Brain pericyte (primary cell): ENCODE measurements around the gene PICALM.

ENCODE experiments used
- DNase-seq: peaks from one replicate; pipeline ENCODE4 v3.0.0-alpha.2; 2012; ENCODE audit warnings: low read depth, low spot score

PICALM gene

GRCh38 chr11:86050196-86050709, 18.6 kb downstream of the PICALM start:
- DNase-seq: no peak

- no peak for DNase-seq
Measured at GRCh38 chr11:86047275-86047991, 21.5 kb downstream of the PICALM start.

GRCh38 chr11:86046116-86046515, 22.8 kb downstream of the PICALM start:
- no peak for DNase-seq

GRCh38 chr11:86043765-86044503, 24.9 kb downstream of the PICALM start:
- DNase-seq: no peak

GRCh38 chr11:86041975-86042378, 26.9 kb downstream of the PICALM start:
- peak; percentile 63 for DNase-seq

GRCh38 chr11:86040919-86041850, 27.7 kb downstream of the PICALM start:
- DNase-seq: no peak

GRCh38 chr11:86039094-86039493, 29.8 kb downstream of the PICALM start:
- DNase-seq: no peak

- no peak for DNase-seq
Measured at GRCh38 chr11:86037743-86038142, 31.1 kb downstream of the PICALM start.

GRCh38 chr11:86035920-86036319, 33.0 kb downstream of the PICALM start:
- DNase-seq: no peak

- DNase-seq: no peak
Measured at GRCh38 chr11:86035164-86035563, 33.7 kb downstream of the PICALM start.

- DNase-seq: no peak
Measured at GRCh38 chr11:86034710-86035109, 34.2 kb downstream of the PICALM start.

- no peak for DNase-seq
Measured at GRCh38 chr11:86021377-86021776, 47.5 kb downstream of the PICALM start.

- DNase-seq: no peak
Measured at GRCh38 chr11:86018249-86018648, 50.6 kb downstream of the PICALM start.

- no peak for DNase-seq
Measured at GRCh38 chr11:86016451-86016850, 52.4 kb downstream of the PICALM start.

- DNase-seq: no peak
Measured at GRCh38 chr11:86015699-86016098, 53.2 kb downstream of the PICALM start.

- no peak for DNase-seq
Measured at GRCh38 chr11:86014221-86014620, 54.7 kb downstream of the PICALM start.

GRCh38 chr11:86013713-86014112, 55.2 kb downstream of the PICALM start:
- no peak for DNase-seq

- DNase-seq: no peak
Measured at GRCh38 chr11:86011175-86011574, 57.7 kb downstream of the PICALM start.

- no peak for DNase-seq
Measured at GRCh38 chr11:86003654-86004053, 65.2 kb downstream of the PICALM start.

- DNase-seq: no peak
Measured at GRCh38 chr11:86002431-86002830, 66.5 kb downstream of the PICALM start.

GRCh38 chr11:85991508-85991907, 77.4 kb downstream of the PICALM start:
- DNase-seq: no peak

GRCh38 chr11:85989746-85990145, 79.1 kb downstream of the PICALM start:
- no peak for DNase-seq
